ENCODE results near the gene LSG1.

Gene LSG1

GRCh38 chr3:194632809-194633348 lies 39.1 kb downstream of the LSG1 start:
- TF ChIP-seq SIN3A (IDR thresholded peaks at IDR 0.05; ENCODE audit: borderline replicate concordance, insufficient read depth, low read length) (no peak), REST (IDR thresholded peaks at IDR 0.05; ENCODE audit: insufficient read depth in 1 of 2, low read depth in 2 of 2, low read length in 2 of 2) (no peak), TAF1 (IDR thresholded peaks at IDR 0.05; ENCODE audit: borderline replicate concordance, insufficient read depth, low read length) (no peak), FOXP2 (optimal IDR thresholded peaks at IDR 0.05; ENCODE audit: borderline replicate concordance, extremely low read depth, extremely low read length, insufficient read depth) (no peak), POLR2AphosphoS5 (IDR thresholded peaks at IDR 0.05; ENCODE audit: low read depth, low read length) (no peak)

DNA sequence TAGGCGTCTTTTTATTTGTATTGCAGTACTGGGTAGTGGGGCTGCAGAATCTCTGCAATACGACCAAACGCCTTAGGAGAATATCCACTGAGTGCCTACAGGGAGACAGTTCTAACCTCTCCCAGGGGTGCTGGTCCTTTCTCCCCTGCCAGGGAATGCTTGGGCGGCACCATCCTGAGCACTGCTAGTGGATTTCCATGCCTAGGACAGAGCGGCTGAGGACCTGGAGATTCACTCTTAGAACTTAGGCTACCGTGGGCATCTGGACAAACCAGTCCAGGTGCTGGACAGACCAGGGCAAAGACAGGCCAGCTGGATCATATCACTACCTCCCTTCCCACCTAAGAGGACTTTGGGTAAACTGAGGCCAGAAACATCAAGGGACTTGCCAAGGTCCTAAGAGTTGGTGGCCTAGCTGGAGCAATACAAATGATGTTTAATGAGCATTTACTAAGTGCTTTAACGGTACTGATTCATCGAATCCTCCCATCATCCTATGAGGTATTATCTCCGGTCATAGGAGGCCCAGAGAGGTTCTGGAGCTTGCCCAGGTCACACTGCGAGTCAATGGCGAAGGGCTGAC lies 39.7 kb downstream of the LSG1 start:
- TF ChIP-seq FOXP2 (optimal IDR thresholded peaks at IDR 0.05; ENCODE audit: borderline replicate concordance, extremely low read depth, extremely low read length, insufficient read depth): no peak
- TF ChIP-seq SIN3A (IDR thresholded peaks at IDR 0.05; ENCODE audit: borderline replicate concordance, insufficient read depth, low read length): no peak
- TF ChIP-seq POLR2AphosphoS5 (IDR thresholded peaks at IDR 0.05; ENCODE audit: low read depth, low read length): no peak

DNA sequence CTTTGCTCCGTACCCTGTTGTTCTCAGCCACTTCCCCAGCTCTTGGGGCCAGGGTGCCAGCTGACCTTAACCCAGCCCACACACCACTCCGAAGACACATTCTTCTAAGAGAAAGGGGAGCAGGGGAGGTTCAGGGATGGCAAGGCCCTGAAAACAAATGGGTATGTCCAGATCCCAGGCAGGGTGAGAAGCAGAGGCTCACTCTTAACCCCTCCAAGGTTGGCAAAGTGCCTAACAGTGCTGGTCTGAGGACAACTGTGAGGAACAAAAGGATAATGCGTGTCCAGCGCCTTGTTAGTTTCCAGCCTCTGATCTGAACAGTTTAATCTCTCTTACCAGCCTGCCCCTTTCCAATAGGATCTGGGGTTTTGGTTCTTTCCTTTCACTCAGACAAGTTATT lies 40.3 kb downstream of the LSG1 start:
- TF ChIP-seq POLR2AphosphoS5 (IDR thresholded peaks at IDR 0.05; ENCODE audit: low read depth, low read length) (no peak), TAF1 (IDR thresholded peaks at IDR 0.05; ENCODE audit: borderline replicate concordance, insufficient read depth, low read length) (no peak), SIN3A (IDR thresholded peaks at IDR 0.05; ENCODE audit: borderline replicate concordance, insufficient read depth, low read length) (no peak)

GRCh38 chr3:194624956-194625355 lies 47.0 kb downstream of the LSG1 start:
- no peak for TF ChIP-seq REST (IDR thresholded peaks at IDR 0.05; ENCODE audit: insufficient read depth in 1 of 2, low read depth in 2 of 2, low read length in 2 of 2)
- no peak for TF ChIP-seq SIN3A (IDR thresholded peaks at IDR 0.05; ENCODE audit: borderline replicate concordance, insufficient read depth, low read length)
- TF ChIP-seq FOXP2 (optimal IDR thresholded peaks at IDR 0.05; ENCODE audit: borderline replicate concordance, extremely low read depth, extremely low read length, insufficient read depth): no peak
- TF ChIP-seq TAF1 (IDR thresholded peaks at IDR 0.05; ENCODE audit: borderline replicate concordance, insufficient read depth, low read length): no peak
- no peak for TF ChIP-seq POLR2AphosphoS5 (IDR thresholded peaks at IDR 0.05; ENCODE audit: low read depth, low read length)

- TF ChIP-seq SIN3A (IDR thresholded peaks at IDR 0.05; ENCODE audit: borderline replicate concordance, insufficient read depth, low read length) (no peak), FOXP2 (optimal IDR thresholded peaks at IDR 0.05; ENCODE audit: borderline replicate concordance, extremely low read depth, extremely low read length, insufficient read depth) (no peak), TAF1 (IDR thresholded peaks at IDR 0.05; ENCODE audit: borderline replicate concordance, insufficient read depth, low read length) (no peak), REST (IDR thresholded peaks at IDR 0.05; ENCODE audit: insufficient read depth in 1 of 2, low read depth in 2 of 2, low read length in 2 of 2) (no peak), POLR2AphosphoS5 (IDR thresholded peaks at IDR 0.05; ENCODE audit: low read depth, low read length) (no peak)
These were observed 48.3 kb downstream of the LSG1 start for GRCh38 chr3:194623449-194624290.

Measured in PFSK-1 (cell line).